HCEC 1CT (cell line): ENCODE data around the gene ADGRG1.
"Not testable (repeated sequence)": the region's sequence is repeated elsewhere in the genome, so short reads cannot be mapped to it uniquely, and the experiment has no call there.

Source experiments
- DNase-seq: peaks from one replicate; pipeline ENCODE4 v3.0.0-alpha.2; 2017

Gene ADGRG1

GRCh38 chr16:57628008-57628781, at the start of gene ADGRG1:
TSS of gene ADGRG1 (plus strand) at chr16:57628630. CDS start at chr16:57650288, 21,658 bp downstream.
- DNase-seq: peak; percentile 89

GRCh38 chr16:57579361-57579665, 49.1 kb upstream of the ADGRG1 start:
- no peak for DNase-seq

- DNase-seq: no peak
Observed at GRCh38 chr16:57585051-57585687, 43.3 kb upstream of the ADGRG1 start.

GRCh38 chr16:57588831-57589230, 39.6 kb upstream of the ADGRG1 start:
- DNase-seq: no peak

GRCh38 chr16:57589374-57589773, 39.1 kb upstream of the ADGRG1 start:
- no peak for DNase-seq

- DNase-seq: peak; percentile 73
Observed at GRCh38 chr16:57590654-57591085, 37.8 kb upstream of the ADGRG1 start.

GRCh38 chr16:57591086-57591869, 37.2 kb upstream of the ADGRG1 start:
- peak; percentile 77 for DNase-seq

GRCh38 chr16:57591870-57592485, 36.5 kb upstream of the ADGRG1 start:
- DNase-seq: no peak

GRCh38 chr16:57592591-57593003, 35.8 kb upstream of the ADGRG1 start:
- DNase-seq: no peak

- DNase-seq: no peak
Observed at GRCh38 chr16:57593021-57593420, 35.4 kb upstream of the ADGRG1 start.

GRCh38 chr16:57593990-57594389, 34.4 kb upstream of the ADGRG1 start:
- no peak for DNase-seq

GRCh38 chr16:57594531-57595031, 33.8 kb upstream of the ADGRG1 start:
- DNase-seq: no peak

- not testable (repeated sequence) for DNase-seq
Observed at GRCh38 chr16:57596234-57596633, 32.2 kb upstream of the ADGRG1 start.

- DNase-seq: no peak
Observed at GRCh38 chr16:57598437-57598836, 30.0 kb upstream of the ADGRG1 start.

GRCh38 chr16:57600048-57600835, 28.2 kb upstream of the ADGRG1 start:
- no peak for DNase-seq

- no peak for DNase-seq
Observed at GRCh38 chr16:57600952-57601580, 27.4 kb upstream of the ADGRG1 start.

GRCh38 chr16:57601801-57602478, 26.5 kb upstream of the ADGRG1 start:
- DNase-seq: no peak

GRCh38 chr16:57603115-57604024, 25.1 kb upstream of the ADGRG1 start:
- no peak for DNase-seq

GRCh38 chr16:57604177-57604576, 24.3 kb upstream of the ADGRG1 start:
- DNase-seq: no peak
